ENCODE data around the gene GATA3.

Gene GATA3

GRCh38 chr10:8121201-8121890 lies 66.9 kb downstream of the GATA3 start:
- no peak for TF ChIP-seq CTCF (conservative IDR thresholded peaks at IDR 0.05; ENCODE audit: low read depth, low read length)

GRCh38 chr10:8122611-8123369 lies 68.3 kb downstream of the GATA3 start:
- no peak for TF ChIP-seq CTCF (conservative IDR thresholded peaks at IDR 0.05; ENCODE audit: low read depth, low read length)
- DNase-seq (ENCODE audit: low read depth) = no peak
- no peak overlapping the region for H3K4me3 ChIP-seq (ENCODE audit: low read depth, low read length)

More at GRCh38 chr10:8121201-8121890, 66.9 kb downstream of the GATA3 start:
- no peak overlapping the region for H3K4me3 ChIP-seq (ENCODE audit: low read depth, low read length)
- DNase-seq (ENCODE audit: low read depth) = no peak

GRCh38 chr10:8124436-8124835 lies 69.9 kb downstream of the GATA3 start:
- TF ChIP-seq CTCF (conservative IDR thresholded peaks at IDR 0.05; ENCODE audit: low read depth, low read length) = no peak
- H3K4me3 ChIP-seq (ENCODE audit: low read depth, low read length) = no peak overlapping the region
- DNase-seq (ENCODE audit: low read depth) = no peak

Measured in choroid plexus epithelial cell (primary cell).